22Rv1 (cell line): ENCODE data around the gene ACACB.

Experiments used
- CTCF ChIP-seq: fragments of 450-650 bp; IDR thresholded peaks from 2 replicates; pipeline ENCODE4 v1.5.1; 2017; ENCODE audit warnings: mild to moderate bottlenecking
- ZFX ChIP-seq: fragments of 450-650 bp; IDR thresholded peaks from 2 replicates; pipeline ENCODE4 v1.6.1; 2017; ENCODE audit warnings: antibody characterized with exemption, borderline replicate concordance

- no peak for TF ChIP-seq CTCF
- TF ChIP-seq ZFX, result no peak
Observed at GRCh38 chr12:109223868-109224267, 107.5 kb downstream of the ACACB start.
